IMR-90 (cell line): ENCODE data around the gene CHMP1B. TPM values are rescaled to one million over a fixed set of nuclear protein-coding genes. Genes with fewer than 3 reads are reported as not detected.
A peak's percentile ranks its signal among the peaks of the same experiment; 100 is the strongest.

Experiments used
- ATAC-seq: fragments of 200-7000 bp; cut with Tn5 transposase; 2 replicates; pipeline ENCODE4 v1.9.1; 2020; ENCODE audit warnings: low read depth, mild to moderate bottlenecking, moderate library complexity
- BruUV-seq: library from RNA; stranded (reverse); fragments of 400-500 nt; replicated peaks from 2 replicates; lab custom pipeline; 2021; lab: Mats Ljungman, UMichigan
- CTCF ChIA-PET: fragments of 300-600 bp; formaldehyde crosslinking; extraction: SDS; loops from one replicate; lab custom pipeline; 2021; ENCODE audit warnings: antibody characterized with exemption; lab: Yijun Ruan, JAX
- POLR2A ChIA-PET: fragments of 300-600 bp; sonication (Branson Sonifier 250); formaldehyde crosslinking; loops from one replicate; lab custom pipeline; 2022; ENCODE audit warnings: antibody characterized with exemption; ENCODE audit not compliant: unreplicated experiment; lab: Charles Lee
- DNase-seq: peaks from one replicate; pipeline ENCODE4 v3.0.0; 2013
- H2AFZ ChIP-seq: replicated peaks from 2 replicates; pipeline ENCODE3; 2013; ENCODE audit warnings: low read length, mild to moderate bottlenecking; ENCODE audit not compliant: poor library complexity
- H2AK5ac ChIP-seq: 2 replicates; pipeline ENCODE4 v1.6.1; 2013; ENCODE audit warnings: low read depth, low read length, inconsistent platforms
- H2AK9ac ChIP-seq: replicated peaks from 2 replicates; pipeline ENCODE3; 2013; ENCODE audit warnings: mild to moderate bottlenecking, low read depth, low read length, moderate library complexity; ENCODE audit not compliant: poor library complexity
- H2BK120ac ChIP-seq: 2 replicates; pipeline ENCODE4 v1.6.1; 2013; ENCODE audit warnings: low read depth, low read length, inconsistent platforms
- H2BK15ac ChIP-seq: 3 replicates; pipeline ENCODE4 v1.6.1; 2013; ENCODE audit warnings: low read depth, low read length, inconsistent platforms
- H2BK20ac ChIP-seq: 2 replicates; pipeline ENCODE4 v1.6.1; 2013; ENCODE audit warnings: low read depth, mild to moderate bottlenecking, inconsistent platforms, low read length, moderate library complexity
- H2BK5ac ChIP-seq: 2 replicates; pipeline ENCODE4 v1.6.1; 2013; ENCODE audit warnings: mild to moderate bottlenecking, low read depth, low read length, inconsistent platforms; ENCODE audit not compliant: poor library complexity, severe bottlenecking
- H3K14ac ChIP-seq: replicated peaks from 2 replicates; pipeline ENCODE4 v1.6.1; 2013; ENCODE audit warnings: low read depth, low read length, inconsistent platforms
- H3K18ac ChIP-seq: 2 replicates; pipeline ENCODE4 v1.6.1; 2013; ENCODE audit warnings: low read depth, low read length, control low read depth
- H3K23ac ChIP-seq: 2 replicates; pipeline ENCODE4 v1.6.1; 2013; ENCODE audit warnings: low read depth, low read length, inconsistent platforms
- H3K27ac ChIP-seq: 2 replicates; pipeline ENCODE4 v1.5.1; 2013; ENCODE audit warnings: mild to moderate bottlenecking, control low read depth, low read length; ENCODE audit not compliant: insufficient read depth
- H3K27me3 ChIP-seq: 2 replicates; pipeline ENCODE4 v1.6.1; 2013; ENCODE audit warnings: low read length; ENCODE audit not compliant: control insufficient read depth, insufficient read depth
- H3K36me3 ChIP-seq: 2 replicates; pipeline ENCODE4 v1.6.1; 2013; ENCODE audit warnings: low read length, mixed read lengths; ENCODE audit not compliant: control insufficient read depth, insufficient read depth
- H3K4ac ChIP-seq: 2 replicates; pipeline ENCODE4 v1.6.1; 2013; ENCODE audit warnings: low read depth, low read length, inconsistent platforms
- H3K4me1 ChIP-seq: 2 replicates; pipeline ENCODE4 v1.6.1; 2013; ENCODE audit warnings: low read length, mixed read lengths; ENCODE audit not compliant: control insufficient read depth, insufficient read depth
- H3K4me2 ChIP-seq: 2 replicates; pipeline ENCODE4 v1.6.1; 2013; ENCODE audit warnings: low read depth, mild to moderate bottlenecking, control low read depth, low read length, moderate library complexity
- H3K4me3 ChIP-seq: 2 replicates; pipeline ENCODE4 v1.5.1; 2013; ENCODE audit warnings: low read depth, mild to moderate bottlenecking, control low read depth, low read length, moderate library complexity; ENCODE audit not compliant: insufficient read depth
- H3K56ac ChIP-seq: 2 replicates; pipeline ENCODE4 v1.6.1; 2013; ENCODE audit warnings: low read length, inconsistent platforms; ENCODE audit not compliant: insufficient read depth; ENCODE audit errors: extremely low read depth
- H3K79me1 ChIP-seq, 2 experiments: 2 replicates each; pipeline ENCODE4 v1.6.1; 2013; ENCODE audit warnings: low read length in 2 of 2, inconsistent platforms in 1 of 2, low read depth in 1 of 2
- H3K9ac ChIP-seq: 2 replicates; pipeline ENCODE4 v1.6.1; 2013; ENCODE audit warnings: low read depth, low read length, control low read depth
- H3K9me1 ChIP-seq: 2 replicates; pipeline ENCODE4 v1.6.1; 2013; ENCODE audit warnings: low read length, inconsistent platforms; ENCODE audit not compliant: insufficient read depth
- H3K9me3 ChIP-seq: 2 replicates; pipeline ENCODE4 v1.6.1; 2013; ENCODE audit warnings: low read length; ENCODE audit not compliant: control insufficient read depth, insufficient read depth
- H4K20me1 ChIP-seq: 2 replicates; pipeline ENCODE4 v1.6.1; 2013; ENCODE audit warnings: low read length, inconsistent platforms; ENCODE audit not compliant: insufficient read depth
- H4K5ac ChIP-seq: 2 replicates; pipeline ENCODE4 v1.6.1; 2013; ENCODE audit warnings: mild to moderate bottlenecking, low read depth, low read length, control low read depth
- H4K8ac ChIP-seq, 2 experiments: 2 replicates each; pipeline ENCODE4 v1.6.1; 2013; ENCODE audit warnings: low read depth in 2 of 2, low read length in 2 of 2, control low read depth in 1 of 2, inconsistent platforms in 1 of 2
- H4K91ac ChIP-seq: 2 replicates; pipeline ENCODE4 v1.6.1; 2013; ENCODE audit warnings: low read depth, low read length, inconsistent platforms; ENCODE audit not compliant: insufficient read depth
- FOS ChIP-seq: fragments of 150-350 bp; IDR thresholded peaks from 2 replicates; pipeline ENCODE4 v1.6.1; 2016; ENCODE audit warnings: low read depth, low read length
- MAFK ChIP-seq: IDR thresholded peaks from 2 replicates; pipeline ENCODE4 v1.6.1; 2012; ENCODE audit warnings: low read depth, low read length, improper control_type of control experiment
- RAD21 ChIP-seq: IDR thresholded peaks from 2 replicates; pipeline ENCODE4 v1.6.1; 2012; ENCODE audit warnings: low read length, improper control_type of control experiment
- RFX5 ChIP-seq: IDR thresholded peaks from 2 replicates; pipeline ENCODE4 v1.8.0; 2012; ENCODE audit warnings: low read depth, mild to moderate bottlenecking, low read length, moderate library complexity
- SMC3 ChIP-seq: fragments of 150-350 bp; IDR thresholded peaks from 2 replicates; pipeline ENCODE4 v1.6.1; 2016; ENCODE audit warnings: low read depth, mild to moderate bottlenecking, antibody characterized with exemption, low read length, moderate library complexity
- WGBS, 2 experiments: methylation state at CpG; one replicate each; pipeline versions ENCODE4 v1.1.5 to v1.1.7; 2013; ENCODE audit warnings: missing lambda C conversion rate in 2 of 2; ENCODE audit not compliant: insufficient read length in 1 of 2; ENCODE audit errors: extremely low coverage in 2 of 2; 5-methylcytosine and 5-hydroxymethylcytosine counted together
- dilution Hi-C: fragments of 300-500 bp; cut with HindIII; formaldehyde crosslinking; loops from one replicate; pipeline ENCODE4 v1.14.3; 2018; ENCODE audit warnings: low sequenced_read_pairs; ENCODE audit not compliant: unreplicated experiment
- in situ Hi-C: fragments of 300-500 bp; cut with MboI; formaldehyde crosslinking; loops from 3 replicates; pipeline ENCODE4 v1.14.3; 2019; ENCODE audit warnings: low sequenced_read_pairs, inconsistent platforms, mixed read lengths
- intact Hi-C: fragments of 100-400 bp; cut with micrococcal nuclease; formaldehyde crosslinking; loops from 2 replicates; pipeline ENCODE4 v1.10.0; 2022
- polyA plus RNA-seq, 3 experiments: library from polyadenylated mRNA; depleted of rRNA; stranded (reverse); fragments of >200 nt; gene quantifications; 2 replicates each; pipeline ENCODE4 v1.2.3, GENCODE V29; 2012; ENCODE audit warnings: low replicate concordance in 1 of 3
- total RNA-seq: library from RNA; depleted of rRNA; stranded (reverse); fragments of >200 nt; gene quantifications from 2 replicates; pipeline ENCODE4 v1.2.3, GENCODE V29; 2012
- TF ChIP-seq, protein P1 (sequence below): fragments of 150-350 bp; IDR thresholded peaks from 2 replicates; pipeline ENCODE4 v1.6.1; 2016; ENCODE audit warnings: low read depth, mild to moderate bottlenecking, low read length, moderate library complexity, borderline replicate concordance

The CHMP1B gene
- total and polyA plus RNA-seq, 2 of the 4 experiments (the other 2 are of a cell fraction), result 21.1 to 39.4 TPM

DNA sequence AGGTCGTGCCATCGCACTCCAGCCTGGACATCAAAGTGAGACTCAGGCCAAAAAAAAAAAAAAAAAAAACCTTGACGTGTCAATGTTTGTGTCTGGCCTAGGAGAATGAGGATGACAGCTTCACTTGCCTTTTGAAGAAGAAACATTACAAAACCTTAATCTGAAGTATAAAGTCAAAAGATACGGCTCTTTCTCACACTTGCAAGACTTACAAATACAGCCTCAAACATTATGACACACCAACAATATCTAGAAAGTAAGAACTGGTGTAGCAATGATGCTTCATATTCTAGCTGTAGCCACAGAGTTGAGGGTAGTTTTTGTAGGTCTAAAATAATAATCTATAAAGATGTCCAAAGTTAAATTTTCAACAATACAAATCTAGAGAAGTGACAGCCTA is 31.4 kb downstream of the CHMP1B start:
- no peaks in the 10 kb centered on the region for H3K79me1 ChIP-seq
- no peak overlapping the region for H4K8ac ChIP-seq
- H3K18ac ChIP-seq, result no peak overlapping the region
- intact Hi-C loops (no loop called here), dilution Hi-C loops (no loop called here), in situ Hi-C loops (no loop called here)
- no TSS peak for BruUV-seq
- no peak for ATAC-seq
- H2AK5ac ChIP-seq, result no peak overlapping the region
- H3K27me3 ChIP-seq, result no peaks in the 10 kb centered on the region
- H2BK120ac ChIP-seq, result no peak overlapping the region; the same call in 1 of the 2 replicates
- no peak overlapping the region for H3K4ac ChIP-seq
- H4K20me1 ChIP-seq, result no peaks in the 10 kb centered on the region
- no peak overlapping the region for H4K5ac ChIP-seq
- no peak overlapping the region for H3K4me3 ChIP-seq
- H2AK9ac ChIP-seq, result no peak overlapping the region
- peaks cover 22% of the 10 kb centered on the region for H3K36me3 ChIP-seq
- H3K56ac ChIP-seq, result no peak overlapping the region
- H2AFZ ChIP-seq, result no peak overlapping the region
- peaks cover 10% of the 10 kb centered on the region for H3K9me1 ChIP-seq
- peak overlapping the region; percentile 7; the same call in 1 of the 2 replicates for H3K14ac ChIP-seq
- H3K4me2 ChIP-seq, result no peak overlapping the region
- no peaks in the 10 kb centered on the region for H3K9me3 ChIP-seq
- H2BK5ac ChIP-seq, result no peak overlapping the region
- no peak overlapping the region for H2BK20ac ChIP-seq
- no peak overlapping the region for H3K23ac ChIP-seq
- DNase-seq, result no peak
- POLR2A ChIA-PET, result interaction anchor here (0.8 kb wide), 1 partner anchor 11 kb away, joined by 6 read pairs; no protein-coding TSS in a partner anchor
- no peak for TF ChIP-seq RAD21
- no peak for TF ChIP-seq RFX5
- TF ChIP-seq, protein P1, sequence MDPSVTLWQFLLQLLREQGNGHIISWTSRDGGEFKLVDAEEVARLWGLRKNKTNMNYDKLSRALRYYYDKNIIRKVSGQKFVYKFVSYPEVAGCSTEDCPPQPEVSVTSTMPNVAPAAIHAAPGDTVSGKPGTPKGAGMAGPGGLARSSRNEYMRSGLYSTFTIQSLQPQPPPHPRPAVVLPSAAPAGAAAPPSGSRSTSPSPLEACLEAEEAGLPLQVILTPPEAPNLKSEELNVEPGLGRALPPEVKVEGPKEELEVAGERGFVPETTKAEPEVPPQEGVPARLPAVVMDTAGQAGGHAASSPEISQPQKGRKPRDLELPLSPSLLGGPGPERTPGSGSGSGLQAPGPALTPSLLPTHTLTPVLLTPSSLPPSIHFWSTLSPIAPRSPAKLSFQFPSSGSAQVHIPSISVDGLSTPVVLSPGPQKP, result no peak
- TF ChIP-seq FOS, result no peak
- no peak for TF ChIP-seq SMC3
- no peak for TF ChIP-seq MAFK
- WGBS, 2 experiments, result no CpG with 5 or more reads among the region's 4 CpGs
- H3K4me1 ChIP-seq, result no peaks in the 10 kb centered on the region
- H3K9ac ChIP-seq, result no peak overlapping the region
- H3K27ac ChIP-seq, result peak overlapping the region; percentile 24; the same call in 1 of the 2 replicates
- CTCF ChIA-PET, result no interaction called here
- 0 out of 3 replicates have a peak overlapping the region, but pooled peaks have one; percentile 34 for H2BK15ac ChIP-seq
- no peak overlapping the region for H4K91ac ChIP-seq
